Measurements from ENCODE around the gene KIF25.

The KIF25 gene

GRCh38 chr6:168089186-168090063, 92.0 kb downstream of the KIF25 start:
- TF ChIP-seq CTCF (IDR thresholded peaks at IDR 0.05), result no peak

GRCh38 chr6:168090064-168090690, 92.7 kb downstream of the KIF25 start:
- no peak for TF ChIP-seq CTCF (IDR thresholded peaks at IDR 0.05)

- TF ChIP-seq CTCF (IDR thresholded peaks at IDR 0.05), result no peak
These were observed 93.2 kb downstream of the KIF25 start for GRCh38 chr6:168090706-168091105.

- TF ChIP-seq CTCF (IDR thresholded peaks at IDR 0.05), result no peak
These were observed 94.2 kb downstream of the KIF25 start for GRCh38 chr6:168091381-168092264.

GRCh38 chr6:168092541-168092940, 95.1 kb downstream of the KIF25 start:
- TF ChIP-seq CTCF (IDR thresholded peaks at IDR 0.05), result no peak

GRCh38 chr6:168093071-168093505, 95.6 kb downstream of the KIF25 start:
- TF ChIP-seq CTCF (IDR thresholded peaks at IDR 0.05), result no peak

- no peak for TF ChIP-seq CTCF (IDR thresholded peaks at IDR 0.05)
These were observed 96.2 kb downstream of the KIF25 start for GRCh38 chr6:168093634-168094033.
